Choroid plexus epithelial cell (primary cell): ENCODE results near the gene NRG2.

Experiments
- DNase-seq: peaks from one replicate; pipeline ENCODE4 v3.0.0-alpha.2; 2010; ENCODE audit warnings: low read depth
- H3K4me3 ChIP-seq: 2 replicates; pipeline ENCODE4 v1.5.1; 2011; ENCODE audit warnings: low read depth, mild to moderate bottlenecking, control low read depth, low read length, moderate library complexity
- TF ChIP-seq, protein P1 (sequence below): conservative IDR thresholded peaks from 2 replicates; pipeline ENCODE4 v1.5.1; 2011; ENCODE audit warnings: low read depth, mild to moderate bottlenecking, control low read depth, inconsistent platforms, low read length, moderate library complexity

NRG2 gene

DNA sequence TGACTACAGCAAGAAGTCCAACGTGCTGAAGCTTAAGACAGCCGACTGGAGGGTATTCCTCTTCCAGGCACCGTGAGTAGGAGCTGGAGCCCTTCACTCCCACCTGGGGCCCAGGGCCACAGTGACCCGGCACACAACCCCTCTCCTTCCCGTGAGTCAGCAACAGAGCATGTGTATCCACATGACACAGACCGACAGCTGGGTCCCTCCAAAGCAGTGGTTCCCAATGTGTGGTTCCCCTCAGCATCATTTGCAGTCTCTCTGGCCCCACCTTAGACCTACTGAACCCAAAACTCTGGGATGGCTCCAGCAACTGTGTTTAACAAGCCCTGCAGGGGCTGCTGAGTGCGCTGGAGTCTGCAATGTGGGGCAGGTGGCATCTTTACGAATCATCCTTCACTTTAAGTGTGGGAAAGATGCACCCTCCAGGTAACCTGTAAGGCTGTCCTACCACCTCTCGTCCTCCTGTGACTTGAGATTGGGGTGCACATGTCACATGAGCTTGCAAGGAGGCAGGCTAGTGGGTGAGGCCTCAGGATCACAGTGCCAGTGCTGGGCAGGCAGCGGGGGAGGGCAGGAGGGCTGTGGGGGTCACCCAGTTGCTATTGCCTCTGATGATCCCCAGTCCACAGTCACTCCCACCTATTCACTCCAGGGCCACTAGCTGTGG lies 205.3 kb downstream of the NRG2 start:
- H3K4me3 ChIP-seq, result no peak overlapping the region
- DNase-seq, result no peak
- TF ChIP-seq, protein P1, sequence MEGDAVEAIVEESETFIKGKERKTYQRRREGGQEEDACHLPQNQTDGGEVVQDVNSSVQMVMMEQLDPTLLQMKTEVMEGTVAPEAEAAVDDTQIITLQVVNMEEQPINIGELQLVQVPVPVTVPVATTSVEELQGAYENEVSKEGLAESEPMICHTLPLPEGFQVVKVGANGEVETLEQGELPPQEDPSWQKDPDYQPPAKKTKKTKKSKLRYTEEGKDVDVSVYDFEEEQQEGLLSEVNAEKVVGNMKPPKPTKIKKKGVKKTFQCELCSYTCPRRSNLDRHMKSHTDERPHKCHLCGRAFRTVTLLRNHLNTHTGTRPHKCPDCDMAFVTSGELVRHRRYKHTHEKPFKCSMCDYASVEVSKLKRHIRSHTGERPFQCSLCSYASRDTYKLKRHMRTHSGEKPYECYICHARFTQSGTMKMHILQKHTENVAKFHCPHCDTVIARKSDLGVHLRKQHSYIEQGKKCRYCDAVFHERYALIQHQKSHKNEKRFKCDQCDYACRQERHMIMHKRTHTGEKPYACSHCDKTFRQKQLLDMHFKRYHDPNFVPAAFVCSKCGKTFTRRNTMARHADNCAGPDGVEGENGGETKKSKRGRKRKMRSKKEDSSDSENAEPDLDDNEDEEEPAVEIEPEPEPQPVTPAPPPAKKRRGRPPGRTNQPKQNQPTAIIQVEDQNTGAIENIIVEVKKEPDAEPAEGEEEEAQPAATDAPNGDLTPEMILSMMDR, result no peak

DNA sequence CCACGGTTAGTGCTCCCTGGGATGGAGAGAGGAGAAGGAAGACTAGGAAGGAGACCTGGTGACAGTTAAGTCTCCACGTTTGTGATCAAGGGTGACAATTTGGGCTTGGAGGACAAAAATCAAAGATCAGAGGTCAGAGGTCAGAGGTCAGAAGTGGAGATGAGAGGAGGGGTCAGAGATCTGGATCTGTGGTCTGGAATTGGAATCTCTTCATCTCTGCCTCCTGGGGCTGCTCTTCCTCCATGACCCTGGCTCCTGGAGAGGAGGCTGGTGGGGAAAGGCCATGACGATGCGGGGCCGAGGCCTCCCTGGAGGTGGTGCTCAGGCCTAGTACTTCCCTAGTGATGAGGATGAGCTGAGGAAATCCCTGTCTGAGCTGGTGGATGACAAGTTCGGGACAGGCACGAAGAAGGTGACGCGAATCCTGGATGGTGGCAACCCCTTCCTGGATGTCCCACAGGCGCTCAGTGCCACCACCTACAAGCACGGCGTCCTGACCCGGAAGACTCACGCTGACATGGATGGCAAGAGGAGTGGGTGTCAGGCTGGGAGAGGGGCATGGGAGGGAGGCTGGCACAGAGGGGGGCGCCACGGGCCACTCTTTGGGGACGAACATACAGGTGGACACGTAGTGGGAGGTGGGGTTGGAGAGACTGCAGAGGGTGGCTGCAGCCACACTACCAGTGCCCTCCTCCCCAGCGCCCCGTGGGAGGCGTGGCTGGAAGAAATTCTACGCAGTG lies 206.5 kb downstream of the NRG2 start:
- no peak overlapping the region for H3K4me3 ChIP-seq
- TF ChIP-seq, protein P1, result no peak
- no peak for DNase-seq

DNA sequence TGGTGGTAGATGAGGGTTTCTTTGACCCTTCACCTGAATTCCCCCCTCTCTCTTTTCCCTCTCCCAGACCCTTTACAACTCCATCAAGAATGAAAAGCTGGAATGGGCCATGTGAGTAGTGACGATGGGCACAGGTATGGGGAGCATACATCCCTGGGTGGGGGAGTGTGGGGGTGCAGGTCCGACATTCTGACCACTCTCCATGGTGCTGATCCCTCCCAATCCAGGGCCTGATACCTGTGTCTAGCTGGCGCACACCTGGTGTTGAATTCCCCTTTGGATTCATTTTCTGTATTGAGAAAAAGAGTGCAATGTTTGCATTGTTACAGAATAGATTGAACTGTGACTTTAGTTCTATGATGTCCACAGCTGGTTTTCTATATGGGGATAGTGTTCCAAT lies 207.4 kb downstream of the NRG2 start:
- no peak for DNase-seq
- TF ChIP-seq, protein P1, result no peak

DNA sequence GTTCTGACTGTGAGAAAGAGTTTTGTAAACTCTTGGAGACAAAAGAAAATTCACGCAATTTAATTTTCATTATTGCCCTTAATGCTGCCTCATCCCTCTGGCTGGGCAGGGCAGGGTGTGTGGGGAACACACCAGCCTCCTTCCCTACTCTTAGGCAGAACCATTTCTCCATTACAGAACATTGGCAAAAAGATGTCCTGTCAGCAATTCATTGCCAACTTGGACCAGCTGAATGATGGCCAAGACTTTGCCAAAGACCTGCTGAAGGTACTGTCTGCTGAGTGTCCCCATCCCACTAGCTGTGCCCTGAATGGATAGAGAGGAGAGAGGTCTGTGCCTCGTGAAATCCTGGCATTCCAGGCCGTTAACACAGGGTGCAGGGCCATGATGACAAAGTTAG lies 209.6 kb downstream of the NRG2 start:
- no peak for DNase-seq
- TF ChIP-seq, protein P1, result no peak
- H3K4me3 ChIP-seq, result no peak overlapping the region

More for the DNA sequence above, 207.4 kb downstream of the NRG2 start:
- no peak overlapping the region for H3K4me3 ChIP-seq

DNA sequence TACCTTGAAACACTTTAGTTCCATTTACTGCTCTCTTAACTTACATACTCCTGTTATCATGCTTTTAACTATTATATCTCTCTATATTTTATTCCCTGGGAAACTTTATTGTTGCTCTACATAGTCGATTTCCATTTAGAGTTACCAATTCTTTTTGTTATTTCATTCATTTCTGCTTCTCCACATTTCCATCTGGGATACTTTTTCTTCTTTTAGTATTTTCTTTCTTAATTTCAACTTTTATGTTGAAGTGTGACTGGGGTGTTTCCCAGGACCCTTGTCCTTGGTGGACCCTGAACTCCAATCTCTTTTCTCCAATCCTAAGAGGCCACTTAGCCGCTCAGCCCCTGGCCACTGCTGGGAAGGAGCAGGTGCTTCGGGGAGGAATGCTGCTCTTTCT lies 211.5 kb downstream of the NRG2 start:
- no peak for DNase-seq
- TF ChIP-seq, protein P1, result no peak
- no peak overlapping the region for H3K4me3 ChIP-seq

DNA sequence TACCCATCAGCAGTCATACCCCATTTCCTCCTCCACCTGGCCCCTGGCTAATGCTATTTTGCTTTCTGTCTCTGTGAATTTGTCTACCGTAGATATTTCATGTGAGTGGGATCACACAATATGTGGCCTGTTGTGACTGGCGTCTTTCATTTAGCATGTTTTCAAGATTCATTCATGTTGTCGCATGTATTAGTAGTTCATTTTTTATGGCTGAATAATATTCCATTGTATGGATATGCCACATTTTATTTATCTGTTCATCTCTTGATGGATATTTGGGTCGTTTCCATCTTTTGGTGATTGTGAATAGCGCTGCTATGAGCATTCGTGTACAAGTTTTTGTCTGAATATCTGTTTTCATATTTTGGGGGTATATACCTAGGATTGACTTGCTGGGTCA lies 213.6 kb downstream of the NRG2 start:
- no peak overlapping the region for H3K4me3 ChIP-seq
- no peak for DNase-seq
- TF ChIP-seq, protein P1, result no peak

DNA sequence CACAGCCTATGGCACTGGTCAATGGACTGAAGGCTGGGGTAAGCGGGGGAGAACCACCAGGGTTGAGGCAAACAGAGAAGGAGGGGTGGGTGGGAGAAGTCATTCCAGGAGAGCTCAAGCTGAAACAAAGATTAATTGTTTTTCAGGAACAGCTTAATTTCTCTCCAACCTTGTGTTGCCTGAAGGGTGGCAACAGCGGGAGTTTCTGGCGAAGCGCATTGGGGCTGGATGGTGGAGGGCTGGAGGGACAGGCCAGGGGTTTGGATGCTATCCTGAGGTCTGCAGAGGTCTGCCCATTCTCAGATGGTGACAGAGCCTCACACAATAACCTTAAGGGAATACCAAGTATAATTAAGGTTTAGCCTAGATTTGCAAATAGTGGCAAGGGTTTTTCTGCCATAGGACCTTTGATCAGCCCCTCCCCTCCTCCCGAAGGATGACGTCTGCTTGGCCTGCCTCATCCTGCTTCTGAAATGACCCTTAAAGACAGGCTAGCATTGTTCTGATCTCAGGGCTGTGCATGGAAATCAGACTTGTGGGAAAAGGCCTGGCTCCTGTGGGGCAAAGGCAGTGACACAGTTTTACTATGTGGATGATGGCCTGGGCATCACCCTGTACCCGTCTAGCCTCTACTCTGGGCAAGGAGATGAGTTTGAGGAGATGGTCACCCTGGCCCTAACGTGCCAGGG lies 214.7 kb downstream of the NRG2 start:
- no peak for DNase-seq
- TF ChIP-seq, protein P1, result no peak
- no peak overlapping the region for H3K4me3 ChIP-seq
